SK-N-SH (cell line): ENCODE measurements around the gene SLC17A7. TPM values are rescaled to one million over a fixed set of nuclear protein-coding genes. Genes with fewer than 3 reads are reported as not detected.

Experiments used
- CTCF ChIA-PET: fragments of 300-600, 350-600 bp; formaldehyde crosslinking; extraction: SDS; loops from one replicate; lab custom pipeline; 2021; lab: Yijun Ruan, JAX
- POLR2A ChIA-PET: fragments of 350-600 bp; sonication (Branson Sonifier 250); formaldehyde crosslinking; extraction: SDS; loops from one replicate; lab custom pipeline; 2020; ENCODE audit warnings: antibody characterized with exemption, inconsistent platforms; lab: Yijun Ruan, JAX
- DNase-seq: peaks from one replicate; pipeline ENCODE4 v3.0.0; 2012
- H2AFZ ChIP-seq: fragments of 200-600 bp; sonication (generic); 2 replicates; pipeline ENCODE4 v1.8.1; 2016; ENCODE audit warnings: antibody characterized with exemption, mild to moderate bottlenecking, low read depth
- H3F3A ChIP-seq: fragments of 200-600 bp; sonication (generic); replicated peaks from 2 replicates; pipeline ENCODE3; 2016; ENCODE audit warnings: antibody characterized with exemption, mild to moderate bottlenecking; ENCODE audit not compliant: insufficient read depth
- H3K27ac ChIP-seq, 2 experiments: fragments of 200-500 bp in 1 of 2; fragments of 200-600 bp in 1 of 2; sonication (Bioruptor generic) in 1 of 2; sonication (generic), shearing (Covaris generic) in 1 of 2; 2 replicates each; pipeline versions ENCODE4 v1.5.1 to v1.6.1; 2014 to 2016; ENCODE audit warnings: low read depth in 2 of 2, inconsistent platforms in 1 of 2, low read length in 1 of 2, mild to moderate bottlenecking in 1 of 2, mixed read lengths in 1 of 2
- H3K27me3 ChIP-seq: fragments of 200-600 bp; sonication (generic), shearing (Covaris generic); 2 replicates; pipeline ENCODE4 v1.6.1; 2016; ENCODE audit warnings: mixed run types; ENCODE audit not compliant: insufficient read depth
- H3K36me3 ChIP-seq, 2 experiments: fragments of 200-500 bp in 1 of 2; fragments of 200-600 bp in 1 of 2; sonication (Bioruptor generic) in 1 of 2; sonication (generic) in 1 of 2; replicated peaks in 1 of 2; 2 replicates each; pipeline versions ENCODE3 to v1.5.1; 2014 to 2016; ENCODE audit warnings: low read length in 1 of 2, mild to moderate bottlenecking in 1 of 2; ENCODE audit not compliant: insufficient read depth in 2 of 2, control insufficient read depth in 1 of 2
- H3K4me1 ChIP-seq, 2 experiments: fragments of 200-500 bp in 1 of 2; fragments of 200-600 bp in 1 of 2; sonication (Bioruptor generic) in 1 of 2; sonication (generic), shearing (Covaris generic) in 1 of 2; 2 replicates each; pipeline versions ENCODE4 v1.5.1 to v1.6.1; 2014 to 2016; ENCODE audit warnings: low read depth in 1 of 2, low read length in 1 of 2, mixed run types in 1 of 2; ENCODE audit not compliant: insufficient read depth in 2 of 2, control insufficient read depth in 1 of 2
- H3K4me2 ChIP-seq: fragments of 200-600 bp; sonication (generic), shearing (Covaris generic); 2 replicates; pipeline ENCODE4 v1.6.1; 2017; ENCODE audit warnings: mixed run types
- H3K4me3 ChIP-seq, 2 experiments: fragments of 200-500 bp in 1 of 2; fragments of 200-600 bp in 1 of 2; sonication (Bioruptor generic) in 1 of 2; sonication (generic), shearing (Covaris generic) in 1 of 2; 2 replicates each; pipeline versions ENCODE4 v1.5.1 to v1.8.1; 2014 to 2016; ENCODE audit warnings: low read depth in 2 of 2, inconsistent platforms in 1 of 2, low read length in 1 of 2, mild to moderate bottlenecking in 1 of 2, mixed read lengths in 1 of 2, moderate library complexity in 1 of 2
- H3K79me2 ChIP-seq: fragments of 200-600 bp; sonication (generic); 2 replicates; pipeline ENCODE4 v1.8.1; 2017; ENCODE audit warnings: mild to moderate bottlenecking; ENCODE audit not compliant: insufficient read depth
- H3K9ac ChIP-seq: fragments of 200-600 bp; sonication (generic); 2 replicates; pipeline ENCODE4 v1.6.1; 2017; ENCODE audit warnings: mixed run types
- H3K9me2 ChIP-seq: fragments of 200-600 bp; sonication (generic); 2 replicates; pipeline ENCODE4 v1.6.1; 2017; ENCODE audit warnings: mixed run types
- H3K9me3 ChIP-seq: fragments of 200-600 bp; sonication (generic); 2 replicates; pipeline ENCODE4 v1.6.1; 2017; ENCODE audit warnings: mixed run types, mild to moderate bottlenecking, moderate library complexity
- H4K20me1 ChIP-seq: fragments of 200-600 bp; sonication (generic); 2 replicates; pipeline ENCODE4 v1.6.1; 2017; ENCODE audit warnings: mild to moderate bottlenecking, mixed run types; ENCODE audit not compliant: insufficient read depth
- CHD2 ChIP-seq: fragments of 150-350 bp; IDR thresholded peaks from 2 replicates; pipeline ENCODE4 v1.6.1; 2018; ENCODE audit warnings: low read length; ENCODE audit not compliant: partially characterized antibody
- EZH2phosphoT487 ChIP-seq: fragments of 200-600 bp; sonication (generic); IDR thresholded peaks from 2 replicates; pipeline ENCODE4 v1.6.1; 2017; ENCODE audit warnings: low read depth, mixed run types, mild to moderate bottlenecking, antibody characterized with exemption, moderate library complexity, borderline replicate concordance
- FOSL2 ChIP-seq: IDR thresholded peaks from 2 replicates; pipeline ENCODE4 v1.4.0; 2012; ENCODE audit warnings: low read depth, mild to moderate bottlenecking, moderate library complexity, borderline replicate concordance
- FOXJ3 ChIP-seq: sonication (generic); formaldehyde crosslinking; IDR thresholded peaks from 2 replicates; pipeline ENCODE4 v1.5.1; 2020; ENCODE audit warnings: mild to moderate bottlenecking, missing genetic modification reagents
- GABPA ChIP-seq: IDR thresholded peaks from 2 replicates; pipeline ENCODE4 v1.4.0; 2012; ENCODE audit warnings: low read depth, mild to moderate bottlenecking
- GATA2 ChIP-seq: sonication (generic); formaldehyde crosslinking; IDR thresholded peaks from 2 replicates; pipeline ENCODE4 v1.5.0; 2020; ENCODE audit warnings: mild to moderate bottlenecking, missing genetic modification reagents
- MXI1 ChIP-seq: IDR thresholded peaks from 2 replicates; pipeline ENCODE4 v1.6.1; 2012; ENCODE audit warnings: mild to moderate bottlenecking, low read depth, low read length, improper control_type of control experiment
- NFIC ChIP-seq: IDR thresholded peaks from 2 replicates; pipeline ENCODE4 v1.4.0; 2012; ENCODE audit warnings: borderline replicate concordance
- NRF1 ChIP-seq: IDR thresholded peaks from 2 replicates; pipeline ENCODE4 v1.6.1; 2012; ENCODE audit warnings: low read depth, mild to moderate bottlenecking, low read length
- POLR2AphosphoS5 ChIP-seq: IDR thresholded peaks from 2 replicates; pipeline ENCODE4 v1.6.1; 2012; ENCODE audit warnings: low read depth, low read length
- RAD21 ChIP-seq: IDR thresholded peaks from 2 replicates; pipeline ENCODE4 v1.6.1; 2012; ENCODE audit warnings: mild to moderate bottlenecking, low read length
- RCOR1 ChIP-seq: fragments of 150-350 bp; IDR thresholded peaks from 2 replicates; pipeline ENCODE4 v1.6.1; 2017; ENCODE audit warnings: antibody characterized with exemption, low read length
- RFX5 ChIP-seq: IDR thresholded peaks from 2 replicates; pipeline ENCODE4 v1.6.1; 2012; ENCODE audit warnings: mild to moderate bottlenecking, improper control_type of control experiment, low read length
- RXRA ChIP-seq: IDR thresholded peaks from 2 replicates; pipeline ENCODE4 v1.4.0; 2012; ENCODE audit warnings: low read depth, mild to moderate bottlenecking, borderline replicate concordance
- SMC3 ChIP-seq: IDR thresholded peaks from 2 replicates; pipeline ENCODE4 v1.6.1; 2012; ENCODE audit warnings: low read depth, low read length, improper control_type of control experiment
- YY1 ChIP-seq: IDR thresholded peaks from 2 replicates; pipeline ENCODE4 v1.4.0; 2012; ENCODE audit warnings: low read depth, mild to moderate bottlenecking
- WGBS: methylation state at CpG from one replicate; pipeline ENCODE4 v1.1.6; 2017; ENCODE audit warnings: low lambda C conversion rate; 5-methylcytosine and 5-hydroxymethylcytosine counted together
- polyA plus RNA-seq, 3 experiments: library from polyadenylated mRNA; depleted of rRNA; stranded (reverse); fragments of >200 nt; gene quantifications; 2 replicates each; pipeline ENCODE4 v1.2.3, GENCODE V29; 2012
- TF ChIP-seq, protein P1 (sequence below): IDR thresholded peaks from 2 replicates; pipeline ENCODE4; 2012
- TF ChIP-seq, protein P2 (sequence below): IDR thresholded peaks from 2 replicates; pipeline ENCODE4 v1.6.1; 2012; ENCODE audit warnings: mild to moderate bottlenecking, low read depth, low read length, moderate library complexity

The SLC17A7 gene
- polyA plus RNA-seq, 1 of the 3 experiments (the other 2 are of a cell fraction): 0.59 TPM

DNA sequence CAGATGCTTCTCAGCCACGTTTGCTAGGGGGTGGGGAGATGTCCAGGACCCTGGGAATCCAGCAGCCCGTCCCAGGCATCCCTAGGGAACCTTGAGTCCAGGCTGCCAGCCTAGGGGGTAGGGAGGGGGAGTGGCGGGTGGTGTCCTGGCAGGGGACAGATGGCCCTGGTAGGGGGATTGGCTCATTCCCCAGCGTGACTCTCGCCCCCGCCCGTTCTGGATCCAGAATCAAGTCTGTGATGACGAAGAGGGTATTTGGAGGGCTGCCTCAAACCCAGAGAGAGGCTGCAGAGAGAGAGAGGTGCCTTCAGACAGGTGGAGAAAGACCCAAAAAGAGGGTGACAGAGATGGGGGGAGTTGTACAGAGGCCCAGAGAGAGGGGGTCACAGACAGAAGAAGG, 4.1 kb downstream of the SLC17A7 start:
- peak; percentile 69 for DNase-seq
- TF ChIP-seq GABPA (no peak), RCOR1 (no peak), GATA2 (CRISPR knock-in tag) (no peak), CHD2 (no peak), FOXJ3 (CRISPR knock-in tag) (no peak), NFIC (no peak), YY1 (no peak), RFX5 (no peak), POLR2AphosphoS5 (no peak), RXRA (no peak), EZH2phosphoT487 (no peak), RAD21 (no peak), FOSL2 (no peak), SMC3 (no peak), NRF1 (no peak)
- TF ChIP-seq, protein P1, sequence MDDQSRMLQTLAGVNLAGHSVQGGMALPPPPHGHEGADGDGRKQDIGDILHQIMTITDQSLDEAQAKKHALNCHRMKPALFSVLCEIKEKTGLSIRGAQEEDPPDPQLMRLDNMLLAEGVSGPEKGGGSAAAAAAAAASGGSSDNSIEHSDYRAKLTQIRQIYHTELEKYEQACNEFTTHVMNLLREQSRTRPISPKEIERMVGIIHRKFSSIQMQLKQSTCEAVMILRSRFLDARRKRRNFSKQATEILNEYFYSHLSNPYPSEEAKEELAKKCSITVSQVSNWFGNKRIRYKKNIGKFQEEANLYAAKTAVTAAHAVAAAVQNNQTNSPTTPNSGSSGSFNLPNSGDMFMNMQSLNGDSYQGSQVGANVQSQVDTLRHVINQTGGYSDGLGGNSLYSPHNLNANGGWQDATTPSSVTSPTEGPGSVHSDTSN: no peak
- no peak overlapping the region for H2AFZ ChIP-seq
- no peak overlapping the region for H3K4me3 ChIP-seq
- H3K9me3 ChIP-seq: no peaks in the 10 kb centered on the region
- CTCF ChIA-PET: interaction anchor here (1.5 to 3.5 kb wide), 3 partner anchors 10 to 46 kb away, joined by 3 to 36 read pairs (median 6); no protein-coding TSS in a partner anchor
- 2% methylated on average over 8 of the region's 8 CpGs for WGBS
- peaks cover 91% of the 10 kb centered on the region for H3K27me3 ChIP-seq
- H3K79me2 ChIP-seq: no peaks in the 10 kb centered on the region
- peaks cover 0 to 28% of the 10 kb centered on the region in 2 experiments; a peak in 1 of 4 replicates for H3K4me1 ChIP-seq
- POLR2A ChIA-PET: no interaction called here
- H3F3A ChIP-seq: peaks cover 14% of the 10 kb centered on the region
- H3K36me3 ChIP-seq: no peaks in the 10 kb centered on the region
- no peak overlapping the region for H3K9ac ChIP-seq
- no peaks in the 10 kb centered on the region for H3K9me2 ChIP-seq
- H4K20me1 ChIP-seq: no peaks in the 10 kb centered on the region
- H3K4me2 ChIP-seq: no peak overlapping the region
- no peak overlapping the region for H3K27ac ChIP-seq

DNA sequence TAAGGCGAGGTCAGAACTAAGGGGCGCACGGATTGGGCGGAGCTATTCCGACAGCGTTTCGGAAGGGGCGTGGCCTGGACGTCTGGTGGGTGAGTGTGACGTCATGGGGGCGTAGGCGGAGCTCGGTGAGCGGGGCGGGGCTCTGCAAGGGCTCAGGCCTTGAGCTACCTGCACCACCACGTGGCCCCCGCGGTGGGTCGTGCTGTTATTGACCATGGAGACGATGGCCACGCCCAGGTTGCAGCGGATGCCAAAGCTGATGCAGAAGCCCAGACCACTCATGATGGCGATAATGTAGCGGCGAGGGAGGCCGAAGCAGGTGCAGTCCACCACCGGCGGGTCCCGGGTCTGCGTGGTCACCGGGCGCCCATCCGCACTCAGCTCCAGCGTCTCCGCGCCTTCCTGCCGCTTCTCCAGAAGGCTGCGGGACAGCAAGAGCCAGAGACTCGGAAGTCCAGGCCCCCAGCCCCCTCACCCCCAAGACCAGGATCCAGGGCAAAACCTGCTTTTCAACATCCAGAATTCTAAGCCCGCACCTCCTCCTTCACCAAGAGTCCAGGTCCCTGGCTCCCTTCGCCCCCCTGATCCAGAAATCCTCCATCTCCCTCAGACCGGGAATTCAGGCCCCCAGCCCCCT, 4.8 kb downstream of the SLC17A7 start:
- H3K4me2 ChIP-seq: no peak overlapping the region
- H3K27me3 ChIP-seq: peaks cover 93% of the 10 kb centered on the region
- no peaks in the 10 kb centered on the region for H4K20me1 ChIP-seq
- TF ChIP-seq, protein P2, sequence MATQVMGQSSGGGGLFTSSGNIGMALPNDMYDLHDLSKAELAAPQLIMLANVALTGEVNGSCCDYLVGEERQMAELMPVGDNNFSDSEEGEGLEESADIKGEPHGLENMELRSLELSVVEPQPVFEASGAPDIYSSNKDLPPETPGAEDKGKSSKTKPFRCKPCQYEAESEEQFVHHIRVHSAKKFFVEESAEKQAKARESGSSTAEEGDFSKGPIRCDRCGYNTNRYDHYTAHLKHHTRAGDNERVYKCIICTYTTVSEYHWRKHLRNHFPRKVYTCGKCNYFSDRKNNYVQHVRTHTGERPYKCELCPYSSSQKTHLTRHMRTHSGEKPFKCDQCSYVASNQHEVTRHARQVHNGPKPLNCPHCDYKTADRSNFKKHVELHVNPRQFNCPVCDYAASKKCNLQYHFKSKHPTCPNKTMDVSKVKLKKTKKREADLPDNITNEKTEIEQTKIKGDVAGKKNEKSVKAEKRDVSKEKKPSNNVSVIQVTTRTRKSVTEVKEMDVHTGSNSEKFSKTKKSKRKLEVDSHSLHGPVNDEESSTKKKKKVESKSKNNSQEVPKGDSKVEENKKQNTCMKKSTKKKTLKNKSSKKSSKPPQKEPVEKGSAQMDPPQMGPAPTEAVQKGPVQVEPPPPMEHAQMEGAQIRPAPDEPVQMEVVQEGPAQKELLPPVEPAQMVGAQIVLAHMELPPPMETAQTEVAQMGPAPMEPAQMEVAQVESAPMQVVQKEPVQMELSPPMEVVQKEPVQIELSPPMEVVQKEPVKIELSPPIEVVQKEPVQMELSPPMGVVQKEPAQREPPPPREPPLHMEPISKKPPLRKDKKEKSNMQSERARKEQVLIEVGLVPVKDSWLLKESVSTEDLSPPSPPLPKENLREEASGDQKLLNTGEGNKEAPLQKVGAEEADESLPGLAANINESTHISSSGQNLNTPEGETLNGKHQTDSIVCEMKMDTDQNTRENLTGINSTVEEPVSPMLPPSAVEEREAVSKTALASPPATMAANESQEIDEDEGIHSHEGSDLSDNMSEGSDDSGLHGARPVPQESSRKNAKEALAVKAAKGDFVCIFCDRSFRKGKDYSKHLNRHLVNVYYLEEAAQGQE: no peak
- 0 out of 2 replicates have a peak, but pooled peaks have one; percentile 25 for TF ChIP-seq MXI1
- peaks cover 9% of the 10 kb centered on the region for H3F3A ChIP-seq
- no peaks in the 10 kb centered on the region for H3K9me3 ChIP-seq
- POLR2A ChIA-PET: no interaction called here
- H3K9me2 ChIP-seq: no peaks in the 10 kb centered on the region
- peak overlapping the region in 1 of 2 experiments; percentile 21; a peak in 1 of 4 replicates for H3K4me3 ChIP-seq
- CTCF ChIA-PET: interaction anchor here (1.0 to 3.7 kb wide), 7 partner anchors 6 to 45 kb away, joined by 3 to 36 read pairs (median 6); partner anchors contain the start of gene PTH2
- no peak overlapping the region for H3K9ac ChIP-seq
- DNase-seq: peak; percentile 84
- H3K27ac ChIP-seq: no peak overlapping the region
- no peaks in the 10 kb centered on the region for H3K36me3 ChIP-seq
- H2AFZ ChIP-seq: no peak overlapping the region
- WGBS: 10% methylated on average over 37 of the region's 42 CpGs
- H3K79me2 ChIP-seq: no peaks in the 10 kb centered on the region
- H3K4me1 ChIP-seq: peaks cover 0 to 21% of the 10 kb centered on the region in 2 experiments; a peak in 1 of 4 replicates
